ENCODE measurements around the gene GTPBP8. TPM values are rescaled to one million over a fixed set of nuclear protein-coding genes. Genes with fewer than 3 reads are reported as not detected.

Gene GTPBP8
- total and polyA plus RNA-seq, 2 of the 8 experiments (the other 6 are each of a cell fraction or from before 2014, with no cell fraction given) = 25.8 to 27.6 TPM

DNA sequence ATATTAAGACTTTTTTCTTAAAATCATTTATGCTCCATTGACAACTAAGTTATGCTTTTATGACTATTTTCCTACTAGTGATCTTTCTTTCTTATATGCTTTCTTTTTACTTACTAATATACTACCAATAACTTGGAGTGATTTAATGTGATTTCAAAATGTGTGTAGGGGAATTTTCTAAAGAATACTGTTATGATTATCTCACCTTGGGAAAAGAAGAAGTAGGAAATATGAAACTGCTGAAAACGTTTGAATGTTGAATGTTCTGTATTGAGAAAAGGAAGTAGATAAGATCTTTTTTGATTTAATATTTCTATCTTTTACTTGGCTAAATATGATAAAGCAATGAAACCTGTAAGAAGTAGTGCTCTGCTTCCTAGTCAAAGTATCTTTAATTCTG lies 8.1 kb upstream of the GTPBP8 start:
- H4K5ac ChIP-seq (ENCODE audit: insufficient read length, low read depth, low read length) = no peak overlapping the region
- ChIA-PET POLR2A (ENCODE audit: partially characterized antibody) (interaction anchor here (1.2 kb wide), 1 partner anchor 8 kb away, joined by 3 read pairs; the partner anchor contains the start of gene GTPBP8), CTCF (ENCODE audit: partially characterized antibody) (no interaction called here)
- no peaks in the 10 kb centered on the region for H4K20me1 ChIP-seq (replicated peaks in 1 of 2; ENCODE audit: control insufficient read depth in 1 of 2, insufficient read depth in 2 of 2, low read length in 2 of 2)
- H3K23me2 ChIP-seq (ENCODE audit: low read depth, low read length) = no peaks in the 10 kb centered on the region
- no peak overlapping the region for H2BK5ac ChIP-seq (ENCODE audit: low read depth, low read length)
- FAIRE-seq (no peak), DNase-seq (ENCODE audit: low read depth in 1 of 2, low spot score in 2 of 2) (no peak)
- H3K36me3 ChIP-seq (ENCODE audit: control insufficient read depth in 2 of 4, insufficient read depth in 4 of 4, low read length in 3 of 4) = no peaks in the 10 kb centered on the region
- H3K18ac ChIP-seq (ENCODE audit: extremely low read depth, low read length) = no peak overlapping the region
- H3K4me1 ChIP-seq (replicated peaks in 1 of 4; ENCODE audit: control insufficient read depth in 3 of 4, insufficient read depth in 4 of 4, low read length in 3 of 4) = no peaks in the 10 kb centered on the region
- H3K27ac ChIP-seq (ENCODE audit: low read depth, low read length) = no peak overlapping the region
- H2AFZ ChIP-seq (ENCODE audit: low read length) = no peak overlapping the region
- no peaks in the 10 kb centered on the region for H3K27me3 ChIP-seq (replicated peaks in 1 of 4; ENCODE audit: control insufficient read depth in 3 of 4, extremely low read depth in 1 of 4, insufficient read depth in 3 of 4, low read length in 3 of 4)
- no peak overlapping the region for H3K9ac ChIP-seq (replicated peaks in 1 of 4; ENCODE audit: extremely low read depth in 1 of 4, low read depth in 3 of 4, low read length in 3 of 4)
- no peak overlapping the region for H2AK5ac ChIP-seq (ENCODE audit: low read depth, low read length)
- H3K4me3 ChIP-seq (ENCODE audit: extremely low read depth in 1 of 4, insufficient read depth in 2 of 4, low read depth in 3 of 4, low read length in 4 of 4) = no peak overlapping the region
- H3K56ac ChIP-seq (replicated peaks; ENCODE audit: insufficient read length, low read depth, low read length) = no peak overlapping the region
- no peak overlapping the region for H2BK12ac ChIP-seq (ENCODE audit: low read depth, low read length)
- no peak overlapping the region for H4K91ac ChIP-seq (replicated peaks; ENCODE audit: insufficient read length, low read length)
- 70% methylated on average over 1 of the region's 1 CpG; no CpG with 5 or more reads in 1 of the 2 experiments for WGBS, 2 experiments (ENCODE audit: extremely low coverage in 1 of 2, insufficient coverage in 1 of 2, insufficient read length in 1 of 2, insufficient replicate concordance in 2 of 2, low coverage in 1 of 2, low lambda C conversion rate in 2 of 2, missing lambda C conversion rate in 1 of 2)
- TF ChIP-seq TAF7 (optimal IDR thresholded peaks at IDR 0.05; ENCODE audit: borderline replicate concordance, low read depth, low read length) (no peak), RBBP5 (IDR thresholded peaks at IDR 0.05; ENCODE audit: borderline replicate concordance, low read depth, low read length) (no peak), ASH2L (IDR thresholded peaks at IDR 0.05; ENCODE audit: low read length) (no peak)
- H3K4me2 ChIP-seq (ENCODE audit: insufficient read depth in 1 of 2, low read depth in 2 of 2, low read length in 2 of 2) = no peak overlapping the region
- H2BK20ac ChIP-seq (ENCODE audit: low read length) = no peak overlapping the region
- H3K4ac ChIP-seq (replicated peaks; ENCODE audit: insufficient read length, low read depth, low read length) = no peak overlapping the region
- no peak overlapping the region for H2BK120ac ChIP-seq (replicated peaks; ENCODE audit: low read depth, low read length)
- no peak overlapping the region for H2BK15ac ChIP-seq (ENCODE audit: low read length)
- no peak overlapping the region for H3K23ac ChIP-seq (ENCODE audit: insufficient read length)
- no peaks in the 10 kb centered on the region for H3K79me1 ChIP-seq (ENCODE audit: low read depth, low read length)
- no peak overlapping the region for H4K8ac ChIP-seq (ENCODE audit: extremely low read depth, insufficient read depth, low read length)
- no peak overlapping the region for H3K14ac ChIP-seq (ENCODE audit: insufficient read length)
- no peaks in the 10 kb centered on the region for H3K9me3 ChIP-seq (ENCODE audit: insufficient read depth in 2 of 2, low read depth in 1 of 2, low read length in 1 of 2)
- H3K79me2 ChIP-seq (ENCODE audit: control insufficient read depth in 1 of 2, insufficient read depth in 2 of 2, low read length in 2 of 2) = no peaks in the 10 kb centered on the region
